Hematopoietic multipotent progenitor cell treated with erythropoietin and hydrocortisone succinate and interleukin-3 and kit ligand, for 4 days (in vitro differentiated cells): Measurements from ENCODE around the gene MEF2C.
A peak's percentile ranks its signal among the peaks of the same experiment; 100 is the strongest.

Experiments
- DNase-seq: peaks from one replicate; pipeline ENCODE4 v3.0.0-alpha.2; 2015

The MEF2C gene

DNA sequence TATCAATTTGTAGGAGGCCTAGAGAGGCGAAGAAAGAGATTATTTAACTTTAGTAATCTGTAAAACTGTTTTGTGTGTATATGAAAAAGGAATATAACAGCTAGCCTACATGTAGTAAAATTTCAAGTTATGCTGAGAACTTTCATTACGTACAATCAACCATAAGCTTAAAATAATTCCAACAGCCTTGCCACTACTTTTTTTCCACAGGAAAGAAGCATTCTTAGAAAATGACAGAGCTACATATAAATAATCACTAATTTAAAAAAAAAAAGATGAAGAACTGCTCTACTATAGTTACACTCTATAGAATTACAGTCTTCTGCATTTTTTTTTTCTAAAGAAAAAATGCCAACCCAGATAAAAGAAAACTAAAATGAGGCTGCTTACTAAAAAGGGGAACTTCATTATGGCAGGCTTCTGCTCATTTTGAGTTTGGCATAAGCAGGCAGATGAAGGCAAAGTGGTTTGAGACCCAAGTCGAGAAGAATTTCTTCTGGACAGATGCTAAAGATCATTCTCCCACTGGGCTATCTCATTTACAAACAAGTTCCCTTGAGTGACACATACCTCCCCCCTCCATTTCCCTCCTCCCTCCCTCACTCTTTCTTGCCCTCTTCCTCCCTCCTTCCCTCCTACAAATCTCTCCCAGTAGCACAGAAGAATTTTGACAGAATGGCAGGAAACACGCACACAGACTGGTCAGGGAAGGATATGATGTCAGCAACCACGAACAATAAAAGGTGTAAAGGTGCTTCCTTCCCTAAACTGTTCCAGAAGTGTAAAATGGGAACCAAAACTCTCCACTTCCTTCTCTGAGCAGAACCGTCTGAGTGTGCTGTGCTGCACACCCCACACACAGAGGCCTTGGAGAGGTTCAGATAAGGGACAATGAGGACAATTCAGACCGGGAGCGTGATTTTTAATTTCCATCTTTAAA lies 56.1 kb downstream of the MEF2C start:
- DNase-seq = peak; percentile 81

DNA sequence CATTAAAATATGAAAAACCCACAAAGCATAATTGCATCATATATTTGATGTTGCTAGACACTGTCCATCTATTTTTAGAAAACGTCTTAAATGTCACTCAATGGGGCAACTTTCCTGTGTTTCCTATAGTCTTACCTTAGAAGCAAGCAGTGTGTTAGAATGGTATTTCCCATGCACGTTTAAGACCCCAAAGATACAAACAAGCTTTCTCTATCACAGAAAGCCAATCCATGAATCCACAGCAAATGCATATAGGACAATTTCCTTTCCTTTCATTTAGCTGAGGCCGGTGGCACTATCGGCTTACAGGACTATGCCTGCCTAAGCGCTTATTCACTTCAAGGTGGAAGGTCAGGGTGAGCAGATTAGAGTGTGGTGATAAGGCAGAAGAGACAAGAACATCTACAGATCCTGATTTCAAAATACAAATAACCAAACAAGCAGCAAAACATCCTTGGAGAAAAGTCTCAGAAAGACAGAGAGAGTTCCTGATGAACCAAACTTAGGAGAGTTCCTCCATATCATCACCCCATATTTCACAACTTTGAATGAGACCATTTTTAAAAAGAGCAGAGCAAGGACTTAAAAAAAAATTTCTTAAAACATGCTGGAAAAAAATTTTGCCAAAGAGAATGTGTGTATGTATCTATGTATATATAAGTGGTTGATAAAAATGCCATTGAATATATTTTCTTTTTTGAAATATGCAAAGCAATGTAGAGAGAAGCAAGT lies 57.2 kb downstream of the MEF2C start:
- DNase-seq = peak; percentile 45

- peak; percentile 29 for DNase-seq
Observed at GRCh38 chr5:88824892-88825583, 57.9 kb downstream of the MEF2C start.

GRCh38 chr5:88824141-88824540 lies 58.8 kb downstream of the MEF2C start:
- DNase-seq = no peak

DNA sequence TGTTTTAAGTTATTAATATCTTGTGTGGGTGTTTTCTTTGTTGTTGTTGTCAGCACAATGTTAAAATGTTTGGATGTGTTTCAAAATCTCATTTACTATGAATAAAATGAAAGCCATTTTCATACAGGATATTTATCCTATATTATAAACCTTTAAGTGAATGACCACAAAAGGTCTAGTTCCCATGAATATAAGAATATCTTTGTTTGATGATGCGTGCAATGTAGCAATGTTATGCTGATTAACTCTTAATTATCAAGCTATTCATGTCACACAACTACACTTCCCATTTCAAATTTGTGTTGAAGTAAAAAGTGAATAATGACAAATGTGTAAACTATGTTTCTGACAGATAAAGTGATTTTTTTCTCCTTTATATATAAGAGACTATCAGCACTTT lies 59.8 kb downstream of the MEF2C start:
- DNase-seq = no peak

DNA sequence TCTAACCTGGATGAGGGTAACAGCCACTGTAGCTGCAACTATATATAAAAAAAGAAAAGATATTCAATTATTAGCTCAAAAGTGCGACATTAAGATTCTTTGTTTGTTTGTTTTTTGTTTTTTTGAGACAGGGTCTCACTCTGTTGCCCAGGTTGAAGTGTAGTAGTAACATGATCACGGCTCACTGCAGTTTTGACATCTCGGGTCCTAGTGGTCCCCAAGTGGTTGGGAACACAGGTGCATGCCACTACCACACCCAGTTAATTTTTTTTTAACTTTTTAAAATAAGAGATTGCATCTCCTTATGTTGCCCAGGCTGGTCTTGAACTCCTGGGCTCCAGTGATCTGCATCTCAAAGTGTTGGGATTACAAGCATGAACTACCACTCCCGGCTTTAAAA lies 61.8 kb downstream of the MEF2C start:
- no peak for DNase-seq

GRCh38 chr5:88820581-88820980 lies 62.4 kb downstream of the MEF2C start:
- no peak for DNase-seq

- DNase-seq = no peak
Observed at GRCh38 chr5:88819301-88819999, 63.5 kb downstream of the MEF2C start.

GRCh38 chr5:88818296-88818695 lies 64.7 kb downstream of the MEF2C start:
- DNase-seq = no peak

DNA sequence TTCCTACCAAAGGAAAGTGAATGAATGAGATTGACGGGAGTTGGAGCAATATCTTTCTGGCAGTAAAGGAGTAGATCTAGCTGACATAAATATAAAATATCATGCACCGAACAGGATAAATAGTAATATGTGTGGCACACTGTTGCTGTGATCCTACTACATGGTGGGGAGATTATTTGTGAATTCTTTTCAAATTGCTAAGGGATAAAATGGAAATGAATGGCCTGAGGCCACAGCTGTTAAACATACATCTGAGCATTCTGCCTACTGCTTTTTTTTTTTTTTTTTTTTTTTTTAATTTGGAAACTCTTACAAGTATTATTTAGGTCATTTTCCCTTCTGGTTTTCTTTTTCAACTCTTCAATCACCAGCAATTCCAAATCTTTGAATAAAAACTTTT lies 66.8 kb downstream of the MEF2C start:
- DNase-seq = no peak

DNA sequence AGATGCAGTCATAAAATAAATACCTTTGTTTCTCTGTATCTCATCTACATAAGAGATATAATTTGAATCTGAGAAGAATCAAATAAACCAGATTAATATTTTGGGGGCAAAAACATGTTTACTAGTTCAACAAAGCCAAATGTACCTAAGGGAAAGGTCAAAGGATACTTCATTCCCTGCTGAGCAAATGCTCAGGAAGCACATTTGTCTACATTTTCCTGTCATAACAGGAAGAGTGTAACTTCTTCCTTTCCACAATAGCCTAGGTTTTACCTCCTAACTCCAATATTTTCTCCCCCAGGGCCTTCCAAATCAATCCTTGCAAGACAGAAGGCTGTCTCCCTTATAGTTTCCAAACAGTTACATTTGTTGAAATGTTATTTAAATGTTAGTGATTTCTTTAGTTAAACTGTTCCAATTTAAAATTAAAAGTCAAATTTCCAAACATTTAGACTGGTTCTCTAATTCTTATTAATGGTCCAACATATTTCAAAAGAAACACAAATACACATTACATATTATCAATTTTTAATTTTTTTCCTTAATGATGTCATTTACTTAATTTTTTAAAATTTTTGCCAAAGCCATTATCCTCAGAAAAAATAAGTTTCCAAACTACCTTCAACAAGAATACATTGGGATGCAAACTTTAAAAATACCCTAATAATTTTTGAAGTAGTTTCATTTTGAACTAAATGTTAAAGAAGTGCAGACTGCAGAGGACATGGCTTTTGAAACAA lies 67.8 kb downstream of the MEF2C start:
- DNase-seq = no peak

DNA sequence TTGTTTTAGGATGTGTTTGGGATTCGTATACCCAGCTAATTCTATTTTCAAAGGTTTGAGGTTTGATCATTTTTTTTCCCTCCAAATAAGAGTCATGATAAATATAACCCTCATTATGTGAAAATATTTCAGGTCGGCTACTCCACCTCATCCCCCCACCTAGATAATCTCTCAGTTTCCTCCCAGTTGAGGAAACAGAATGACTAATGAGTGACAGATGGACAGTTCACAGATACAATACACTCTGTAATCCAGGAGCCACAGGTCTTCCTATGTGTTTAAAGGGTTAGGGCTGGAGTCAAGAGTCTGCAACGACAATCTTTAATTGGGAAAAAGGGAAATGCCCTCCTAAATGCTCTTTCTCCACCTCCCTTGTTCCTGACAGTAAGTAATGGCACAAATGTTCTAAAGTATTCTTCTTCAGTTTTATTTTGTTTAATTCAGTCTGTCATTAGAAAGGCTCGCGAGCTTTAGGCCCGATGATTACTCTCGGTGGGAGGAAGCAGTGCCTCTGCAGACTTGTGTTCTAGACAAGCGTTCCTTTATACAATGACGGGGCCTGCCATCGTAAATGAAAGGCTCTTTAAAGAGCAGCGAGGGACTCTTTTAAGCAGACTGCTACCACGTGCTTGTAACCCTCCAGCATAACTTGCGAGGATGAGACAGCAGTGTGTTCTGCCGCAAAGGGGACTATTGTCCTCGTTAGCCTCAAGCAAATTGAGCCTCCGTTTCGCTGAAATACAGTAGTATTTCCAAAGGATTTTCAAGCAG lies 69.0 kb downstream of the MEF2C start:
- DNase-seq = no peak

DNA sequence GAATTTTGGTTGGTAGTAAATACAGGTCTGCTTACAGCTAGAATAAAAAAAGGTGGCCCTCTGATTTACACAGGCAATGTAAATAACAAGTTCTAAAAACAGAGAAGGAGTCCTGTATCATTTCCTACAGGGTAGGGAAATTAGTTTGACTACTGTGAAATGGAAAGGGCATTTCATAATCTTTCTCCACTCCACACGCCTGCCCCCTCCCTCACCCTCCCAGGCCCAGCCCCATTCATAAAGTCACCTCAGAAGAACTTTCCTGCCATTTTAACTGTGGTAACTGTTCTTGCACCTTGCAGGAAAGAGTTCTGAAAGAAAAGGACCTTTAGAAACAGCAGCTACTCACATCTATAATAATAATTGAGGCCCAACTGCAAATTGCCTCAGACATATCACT lies 69.7 kb downstream of the MEF2C start:
- peak; percentile 29 for DNase-seq

- DNase-seq = no peak
Observed at GRCh38 chr5:88808153-88808552, 74.8 kb downstream of the MEF2C start.

- DNase-seq = no peak
Observed at GRCh38 chr5:88807327-88807726, 75.7 kb downstream of the MEF2C start.

GRCh38 chr5:88806338-88806737 lies 76.6 kb downstream of the MEF2C start:
- no peak for DNase-seq

DNA sequence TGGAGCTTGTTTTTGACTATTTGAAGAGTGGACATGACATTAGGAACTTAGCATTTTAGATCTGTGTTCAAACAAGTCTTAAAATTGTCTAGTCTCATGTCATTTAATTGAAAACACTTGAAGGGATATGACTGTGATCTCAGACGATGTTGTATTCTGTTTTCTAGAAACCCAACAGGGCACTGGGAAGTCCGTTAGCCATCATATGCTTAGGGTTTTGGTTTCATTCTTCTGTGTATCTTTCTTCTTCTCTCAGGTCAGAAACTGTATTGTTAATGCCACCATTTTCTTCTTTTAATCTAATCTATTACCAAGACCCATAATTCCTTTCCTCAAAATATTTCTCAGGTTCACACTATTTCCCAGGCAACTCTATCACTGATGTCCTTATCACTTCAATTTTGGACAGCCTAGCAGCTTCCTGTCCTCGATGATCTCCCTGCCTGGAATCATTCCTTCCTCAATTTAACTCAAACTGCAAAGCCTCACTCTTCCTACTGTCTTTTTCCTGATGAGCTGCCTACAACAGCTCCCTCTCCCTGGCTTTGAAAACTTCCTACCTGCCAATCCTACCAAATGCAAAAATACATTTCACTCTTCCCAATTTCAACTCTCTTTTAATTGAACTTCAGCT lies 77.7 kb downstream of the MEF2C start:
- no peak for DNase-seq

DNA sequence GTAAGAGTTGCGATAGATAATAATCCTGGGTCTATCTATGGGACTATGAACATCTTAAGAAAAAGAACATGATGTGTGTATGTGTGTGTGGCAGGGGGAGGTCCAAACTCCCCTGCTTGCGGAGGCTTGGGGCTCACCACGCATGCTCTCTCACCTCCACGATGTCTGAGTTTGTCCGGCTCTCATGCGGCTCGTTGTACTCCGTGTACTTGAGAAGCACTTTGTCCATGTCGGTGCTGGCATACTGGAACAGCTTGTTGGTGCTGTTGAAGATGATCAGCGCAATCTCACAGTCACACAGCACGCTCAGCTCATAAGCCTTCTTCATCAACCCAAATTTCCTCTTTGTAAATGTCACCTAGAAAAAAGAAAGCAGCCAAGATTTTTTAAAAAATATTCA lies 78.5 kb downstream of the MEF2C start:
- no peak for DNase-seq

GRCh38 chr5:88803309-88803708 lies 79.7 kb downstream of the MEF2C start:
- DNase-seq = no peak

DNA sequence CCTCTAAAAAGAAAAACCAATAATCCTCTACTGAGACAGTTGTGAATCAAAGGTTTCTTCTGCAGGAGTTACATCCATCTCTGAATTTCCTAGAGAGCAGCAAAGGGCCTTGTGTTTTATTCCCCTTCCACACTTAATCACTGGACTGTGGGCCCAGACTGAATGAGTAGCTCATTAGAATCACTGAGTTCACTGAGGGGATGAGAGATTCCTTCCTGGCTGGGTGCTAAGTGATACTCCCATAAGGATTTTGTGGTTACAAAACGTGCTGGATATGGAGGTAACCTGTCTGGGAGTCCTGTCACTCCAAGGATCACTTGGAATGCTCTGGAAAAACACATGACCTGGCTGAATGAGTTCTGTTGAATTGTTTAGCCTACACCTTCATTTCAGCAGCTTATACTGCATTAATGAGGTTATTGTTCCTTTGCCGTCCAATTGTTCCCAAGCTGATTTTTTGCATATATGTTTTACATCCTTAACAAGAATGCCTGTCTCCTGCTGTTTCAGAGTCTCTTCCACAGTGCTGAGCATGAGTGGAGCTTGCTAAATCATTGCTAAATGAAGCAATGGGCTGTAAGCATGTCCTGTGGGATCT lies 82.9 kb downstream of the MEF2C start:
- DNase-seq = no peak
